Measurements from ENCODE around the gene KIAA0513. TPM values are rescaled to one million over a fixed set of nuclear protein-coding genes. Genes with fewer than 3 reads are reported as not detected.

KIAA0513 gene
- total RNA-seq, 2 donors from 2014 or later = 12.6 to 14.1 TPM

DNA sequence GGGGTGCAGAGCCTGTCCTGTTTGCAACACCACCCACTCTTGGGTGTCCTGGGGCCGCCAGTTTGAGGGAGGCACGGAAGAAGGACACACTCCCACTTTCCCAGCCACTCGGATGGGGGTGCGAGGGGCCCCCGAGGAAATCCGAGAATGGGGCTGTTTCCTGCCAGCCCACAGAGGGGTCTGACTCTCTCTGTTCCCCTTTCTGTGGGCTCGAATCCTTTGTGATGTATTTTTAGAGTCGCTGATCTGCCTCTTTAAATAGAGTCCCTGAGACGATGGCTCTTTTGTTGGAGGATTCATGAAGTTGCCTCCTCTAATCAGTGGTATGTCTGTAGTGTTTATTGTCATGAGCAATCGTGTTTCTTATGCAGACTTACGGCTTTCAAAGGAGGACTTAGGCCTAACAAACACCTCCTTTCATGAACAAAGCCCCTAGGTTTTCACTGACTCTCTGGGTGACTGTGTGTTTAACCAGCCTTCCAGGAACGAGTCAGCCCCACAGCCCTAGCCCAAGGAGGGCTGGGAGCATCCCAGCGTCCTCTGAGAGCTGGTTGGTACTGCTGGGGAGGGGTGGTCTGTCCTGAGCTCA is 55.5 kb downstream of the KIAA0513 start:
- H3K36me3 ChIP-seq = peaks cover 15% of the 10 kb centered on the region
- TF ChIP-seq, protein P1, sequence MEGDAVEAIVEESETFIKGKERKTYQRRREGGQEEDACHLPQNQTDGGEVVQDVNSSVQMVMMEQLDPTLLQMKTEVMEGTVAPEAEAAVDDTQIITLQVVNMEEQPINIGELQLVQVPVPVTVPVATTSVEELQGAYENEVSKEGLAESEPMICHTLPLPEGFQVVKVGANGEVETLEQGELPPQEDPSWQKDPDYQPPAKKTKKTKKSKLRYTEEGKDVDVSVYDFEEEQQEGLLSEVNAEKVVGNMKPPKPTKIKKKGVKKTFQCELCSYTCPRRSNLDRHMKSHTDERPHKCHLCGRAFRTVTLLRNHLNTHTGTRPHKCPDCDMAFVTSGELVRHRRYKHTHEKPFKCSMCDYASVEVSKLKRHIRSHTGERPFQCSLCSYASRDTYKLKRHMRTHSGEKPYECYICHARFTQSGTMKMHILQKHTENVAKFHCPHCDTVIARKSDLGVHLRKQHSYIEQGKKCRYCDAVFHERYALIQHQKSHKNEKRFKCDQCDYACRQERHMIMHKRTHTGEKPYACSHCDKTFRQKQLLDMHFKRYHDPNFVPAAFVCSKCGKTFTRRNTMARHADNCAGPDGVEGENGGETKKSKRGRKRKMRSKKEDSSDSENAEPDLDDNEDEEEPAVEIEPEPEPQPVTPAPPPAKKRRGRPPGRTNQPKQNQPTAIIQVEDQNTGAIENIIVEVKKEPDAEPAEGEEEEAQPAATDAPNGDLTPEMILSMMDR (IDR thresholded peaks at IDR 0.05) = no peak

DNA sequence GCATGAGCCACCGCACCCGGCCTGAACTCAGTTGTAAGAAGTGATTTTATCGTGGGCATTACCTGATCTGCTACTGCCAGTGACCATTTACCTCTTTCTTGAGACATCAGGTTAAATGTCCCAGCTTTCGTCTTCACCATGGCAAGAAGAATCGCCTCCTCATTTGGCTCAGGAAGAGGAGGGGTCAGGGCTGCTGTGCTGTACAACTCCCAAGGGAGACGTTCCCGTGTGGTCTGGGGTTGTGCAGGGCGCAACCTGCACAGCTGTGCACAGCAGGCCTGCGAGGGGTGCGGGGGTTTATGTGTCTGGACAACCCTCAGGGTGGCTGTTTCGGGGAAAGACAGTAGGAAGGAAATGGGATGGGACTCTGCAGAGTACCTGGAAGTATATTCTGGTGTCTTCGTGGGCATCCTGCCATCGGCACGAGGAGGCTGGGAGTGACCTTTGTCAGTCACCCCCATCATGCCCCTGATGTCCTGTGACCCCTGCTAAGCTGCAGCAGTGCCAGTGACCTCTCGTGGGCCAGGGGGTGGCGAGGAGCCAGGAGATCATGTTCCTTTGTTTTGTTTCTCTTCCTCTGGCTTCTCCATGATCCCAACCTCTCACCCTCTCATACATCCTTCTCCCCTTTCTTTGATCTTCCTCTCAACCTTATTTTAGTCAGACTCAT is 57.4 kb downstream of the KIAA0513 start:
- no peak for DNase-seq (ENCODE audit: low spot score)

More for the DNA sequence above, 55.5 kb downstream of the KIAA0513 start:
- Histone ChIP-seq H3K4me3 (no peak overlapping the region), H3K27me3 (no peaks in the 10 kb centered on the region), H3K9me3 (no peaks in the 10 kb centered on the region), H3K4me1 (peaks cover 0 to 8% of the 10 kb centered on the region in 2 donors), H3K27ac (no peak overlapping the region)
- no peak for DNase-seq (ENCODE audit: low spot score)

DNA sequence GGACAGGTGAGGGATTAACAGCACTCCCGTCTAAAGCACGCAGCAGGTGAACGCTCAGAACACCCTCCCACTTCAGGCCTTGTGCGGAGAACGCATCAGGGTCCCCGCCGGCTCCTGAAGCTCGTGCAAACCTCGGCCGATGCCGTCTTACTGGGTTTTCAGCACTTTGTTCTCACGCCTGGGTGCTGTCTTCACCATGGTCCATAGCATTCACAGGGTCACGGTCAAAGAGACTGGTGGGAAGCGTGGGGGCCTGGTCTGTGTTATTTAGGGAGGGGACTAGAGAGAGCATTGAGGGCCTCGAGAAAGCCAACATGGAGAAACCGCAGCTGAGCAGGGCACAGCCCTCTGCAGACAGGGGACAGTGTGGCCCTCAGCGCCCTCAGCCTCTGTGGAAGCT is 58.1 kb downstream of the KIAA0513 start:
- H3K4me3 ChIP-seq = no peak overlapping the region
- H3K9me3 ChIP-seq = no peaks in the 10 kb centered on the region
- peaks cover 0 to 24% of the 10 kb centered on the region in 2 donors for H3K4me1 ChIP-seq
- TF ChIP-seq, protein P1 (IDR thresholded peaks at IDR 0.05) = no peak
- DNase-seq (ENCODE audit: low spot score) = no peak
- no peak overlapping the region for H3K27ac ChIP-seq
- no peaks in the 10 kb centered on the region for H3K36me3 ChIP-seq
- H3K27me3 ChIP-seq = no peaks in the 10 kb centered on the region

More for the DNA sequence above, 57.4 kb downstream of the KIAA0513 start:
- no peaks in the 10 kb centered on the region for H3K9me3 ChIP-seq
- H3K27me3 ChIP-seq = no peaks in the 10 kb centered on the region
- no peak overlapping the region for H3K27ac ChIP-seq
- TF ChIP-seq, protein P1 (IDR thresholded peaks at IDR 0.05) = no peak
- H3K4me3 ChIP-seq = no peak overlapping the region
- no peaks in the 10 kb centered on the region for H3K36me3 ChIP-seq
- H3K4me1 ChIP-seq = peaks cover 0 to 18% of the 10 kb centered on the region in 2 donors

DNA sequence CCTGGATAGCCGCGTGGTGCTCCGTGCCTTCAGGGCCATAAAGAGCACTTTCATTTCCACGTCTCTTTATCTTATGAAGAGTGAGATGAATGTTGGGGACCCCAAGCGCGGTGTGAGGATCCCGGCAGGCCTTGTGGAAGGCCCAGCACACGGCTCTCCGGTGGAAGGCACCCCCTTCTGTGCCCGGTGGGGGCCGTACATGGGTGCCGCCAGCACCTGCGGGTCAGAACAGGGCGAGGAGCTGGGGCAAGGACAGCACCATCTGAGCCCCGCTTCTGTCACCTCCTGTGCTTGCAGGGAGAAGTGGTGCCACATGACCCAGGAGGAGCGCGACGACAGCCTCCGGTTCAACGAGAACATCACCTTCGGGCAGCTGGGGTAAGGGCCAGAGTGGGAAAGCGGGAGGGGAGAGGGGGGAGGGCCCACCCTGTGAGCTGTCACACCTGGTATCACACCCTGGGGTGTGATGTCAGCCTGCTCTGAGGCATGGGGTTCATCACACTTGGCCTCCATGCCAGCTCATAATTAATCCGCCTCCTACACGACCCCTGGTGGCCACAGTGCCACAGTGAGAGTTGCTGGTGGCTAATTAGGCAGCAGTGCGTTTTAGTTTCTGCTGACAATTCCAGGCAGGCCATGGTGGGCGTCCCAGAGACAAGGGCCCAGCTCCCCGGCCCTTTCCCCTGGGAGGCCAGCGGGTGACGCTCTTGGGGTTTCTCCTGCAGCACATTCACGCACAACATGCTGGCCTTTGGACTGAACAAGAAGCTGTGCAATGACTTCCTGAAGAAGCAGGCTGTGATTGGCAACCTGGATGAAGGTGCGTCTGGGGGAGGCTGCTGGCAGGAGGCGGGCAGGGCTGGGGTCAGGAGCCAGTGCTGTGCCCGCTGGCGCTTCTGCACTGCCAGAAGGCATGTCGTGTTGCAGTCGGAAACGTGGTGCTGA is 59.0 kb downstream of the KIAA0513 start:
- Histone ChIP-seq H3K4me1 (peaks cover 0 to 26% of the 10 kb centered on the region in 2 donors), H3K27me3 (no peaks in the 10 kb centered on the region), H3K36me3 (no peaks in the 10 kb centered on the region), H3K4me3 (no peak overlapping the region), H3K27ac (no peak overlapping the region), H3K9me3 (no peaks in the 10 kb centered on the region)
- TF ChIP-seq, protein P1 (IDR thresholded peaks at IDR 0.05) = peak; percentile 56 to 87
- DNase-seq (ENCODE audit: low spot score) = peak; percentile 80

DNA sequence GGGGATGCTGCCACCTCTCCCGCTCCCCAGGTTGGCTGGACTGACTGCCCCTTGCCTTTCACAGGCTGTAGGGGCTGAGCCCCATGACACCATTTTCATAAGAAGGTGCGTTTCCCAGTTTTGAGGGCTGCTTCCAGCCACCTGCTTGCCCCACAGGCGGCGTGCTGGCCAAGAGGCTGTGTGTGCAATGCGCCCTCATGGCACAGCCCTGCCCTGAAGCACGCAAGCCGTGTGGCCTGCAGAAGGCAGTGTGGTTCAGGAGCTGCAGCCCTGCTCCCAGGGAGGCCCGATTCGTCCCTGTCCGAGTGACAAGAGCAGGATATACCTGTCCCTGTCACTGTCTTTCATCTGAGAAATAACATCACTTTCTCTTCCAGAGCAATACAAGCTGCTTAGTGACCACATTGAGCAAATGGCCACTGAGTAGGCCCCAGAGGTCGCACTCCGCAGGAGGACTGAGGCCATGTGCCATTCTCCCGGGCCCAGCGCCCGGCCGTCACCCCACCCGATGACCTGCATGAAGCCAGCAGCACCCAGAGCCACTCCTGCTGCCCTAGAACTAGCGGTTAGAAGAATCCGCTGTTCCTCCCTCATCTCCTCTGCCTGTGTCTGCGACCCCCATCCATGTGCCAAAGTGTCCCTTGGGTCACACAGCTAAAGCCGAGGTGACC is 60.4 kb downstream of the KIAA0513 start:
- Histone ChIP-seq H3K4me1 (peaks cover 0 to 26% of the 10 kb centered on the region in 2 donors), H3K27me3 (no peaks in the 10 kb centered on the region), H3K36me3 (no peaks in the 10 kb centered on the region), H3K9me3 (no peaks in the 10 kb centered on the region), H3K4me3 (no peak overlapping the region), H3K27ac (no peak overlapping the region)
- DNase-seq (ENCODE audit: low spot score) = no peak
- TF ChIP-seq, protein P1 (IDR thresholded peaks at IDR 0.05) = no peak

Data from right atrium auricular region (tissue), 2 donors.